ENCODE data around the gene TMEM43.
"Not testable (repeated sequence)": the region's sequence is repeated elsewhere in the genome, so short reads cannot be mapped to it uniquely, and the experiment has no call there.

The TMEM43 gene

GRCh38 chr3:14124615-14125192, at the start of gene TMEM43, which contains the start of gene CHCHD4:
Gene TMEM43 (plus strand): TSS chr3:14125052. CDS start chr3:14125194, 142 bp downstream.
Gene CHCHD4 (minus strand): TSS chr3:14124870. CDS start chr3:14124676, 194 bp downstream.
- peak; percentile 95 to 98 for DNase-seq (ENCODE audit: low read depth in 2 of 2)

GRCh38 chr3:14075233-14075632, 49.6 kb upstream of the TMEM43 start:
- DNase-seq (ENCODE audit: low read depth in 2 of 2): not testable (repeated sequence)

- no peak for DNase-seq (ENCODE audit: low read depth in 2 of 2)
Observed at GRCh38 chr3:14077310-14077709, 47.5 kb upstream of the TMEM43 start.

DNA sequence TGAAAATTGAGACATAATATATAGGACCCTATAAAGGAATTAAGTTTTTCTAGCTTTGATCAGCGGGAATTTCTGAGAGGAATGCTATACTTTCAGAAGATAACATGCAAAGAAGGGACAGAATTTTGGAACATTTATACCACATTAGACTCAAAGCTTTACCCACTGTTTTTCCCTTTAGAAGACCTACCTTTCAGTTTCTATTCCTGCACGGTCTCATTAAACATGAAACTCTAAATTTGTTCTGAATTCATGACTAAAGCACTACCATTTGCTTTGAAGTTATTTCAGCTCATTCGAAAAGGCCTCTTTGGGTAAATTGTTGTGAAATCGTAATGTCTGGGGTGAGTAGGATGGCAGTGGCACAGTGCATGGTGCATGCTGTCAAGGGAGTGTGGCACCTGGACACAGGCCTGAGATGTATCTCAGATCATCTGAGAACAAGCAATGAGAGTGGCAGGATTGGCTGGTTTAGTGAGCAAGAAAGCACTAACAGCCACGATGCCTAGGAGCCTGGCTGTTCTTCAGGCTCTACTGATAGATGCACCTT, 42.7 kb upstream of the TMEM43 start:
- DNase-seq (ENCODE audit: low read depth in 2 of 2): no peak

GRCh38 chr3:14087461-14087860, 37.4 kb upstream of the TMEM43 start:
- not testable (repeated sequence) for DNase-seq (ENCODE audit: low read depth in 2 of 2)

DNA sequence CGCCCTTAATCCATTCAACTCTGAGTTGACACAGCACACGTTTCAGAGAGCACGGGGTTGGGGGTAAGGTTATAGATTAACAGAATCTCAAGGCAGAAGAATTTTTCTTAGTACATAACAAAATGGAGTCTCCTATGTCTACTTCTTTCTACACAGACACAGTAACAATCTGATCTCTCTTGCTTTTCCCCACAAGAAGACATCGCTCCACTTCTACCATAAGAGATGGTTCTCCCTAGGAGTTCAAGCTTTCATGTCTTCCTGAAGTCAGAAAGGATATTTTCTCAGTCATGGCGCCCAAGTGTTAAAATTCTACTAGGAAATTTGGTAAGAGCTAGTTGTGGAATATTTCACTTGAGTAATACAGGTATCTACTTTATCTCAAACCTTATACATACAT, 32.9 kb upstream of the TMEM43 start:
- DNase-seq (ENCODE audit: low read depth in 2 of 2): not testable (repeated sequence)

- no peak for DNase-seq (ENCODE audit: low read depth in 2 of 2)
Observed at GRCh38 chr3:14092464-14092863, 32.4 kb upstream of the TMEM43 start.

DNA sequence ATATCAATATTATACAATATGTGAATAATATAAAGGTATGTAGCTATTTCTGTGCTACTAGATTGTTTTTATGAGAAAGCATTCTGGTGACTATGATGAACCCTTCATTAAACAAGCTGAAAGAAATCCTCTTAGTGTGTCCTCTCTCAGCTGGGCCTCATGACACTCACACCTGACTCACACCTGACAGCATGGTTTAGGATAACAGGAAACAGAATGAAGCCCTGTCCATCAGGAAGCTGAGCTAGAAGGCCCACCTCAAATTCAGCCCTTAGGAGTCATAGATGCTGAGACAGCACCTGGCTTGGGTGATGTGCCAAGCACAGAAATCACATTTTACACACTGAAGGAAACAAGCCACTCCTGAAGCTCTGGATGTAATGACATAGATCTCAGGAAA, 31.0 kb upstream of the TMEM43 start:
- no peak for DNase-seq (ENCODE audit: low read depth in 2 of 2)

- DNase-seq (ENCODE audit: low read depth in 2 of 2): no peak
Observed at GRCh38 chr3:14096742-14097141, 28.1 kb upstream of the TMEM43 start.

GRCh38 chr3:14097616-14098391, 27.0 kb upstream of the TMEM43 start:
- DNase-seq (ENCODE audit: low read depth in 2 of 2): no peak

GRCh38 chr3:14109821-14110220, 15.0 kb upstream of the TMEM43 start:
- DNase-seq (ENCODE audit: low read depth in 2 of 2): not testable (repeated sequence)

DNA sequence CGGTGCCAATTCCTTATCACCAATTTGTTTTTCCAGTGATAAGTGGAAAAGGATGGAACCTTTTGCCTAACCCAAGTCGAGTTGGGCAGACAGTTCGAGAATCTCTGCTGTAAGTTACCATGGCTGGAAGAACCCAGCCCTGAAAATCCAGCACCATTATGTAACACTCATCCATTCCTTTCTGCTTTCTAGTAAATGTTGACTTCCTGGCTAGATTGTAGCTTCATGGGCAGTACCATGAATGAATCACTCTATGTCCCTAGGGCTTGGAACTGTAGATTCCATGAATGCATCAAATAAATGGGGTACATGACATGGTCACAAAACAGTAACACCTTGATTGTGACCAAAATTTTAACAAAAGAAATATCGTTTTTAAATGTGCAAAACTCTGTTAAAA, 14.2 kb upstream of the TMEM43 start:
- DNase-seq (ENCODE audit: low read depth in 2 of 2): no peak

- DNase-seq (ENCODE audit: low read depth in 2 of 2): no peak
Observed at GRCh38 chr3:14113965-14114635, 10.8 kb upstream of the TMEM43 start.

DNA sequence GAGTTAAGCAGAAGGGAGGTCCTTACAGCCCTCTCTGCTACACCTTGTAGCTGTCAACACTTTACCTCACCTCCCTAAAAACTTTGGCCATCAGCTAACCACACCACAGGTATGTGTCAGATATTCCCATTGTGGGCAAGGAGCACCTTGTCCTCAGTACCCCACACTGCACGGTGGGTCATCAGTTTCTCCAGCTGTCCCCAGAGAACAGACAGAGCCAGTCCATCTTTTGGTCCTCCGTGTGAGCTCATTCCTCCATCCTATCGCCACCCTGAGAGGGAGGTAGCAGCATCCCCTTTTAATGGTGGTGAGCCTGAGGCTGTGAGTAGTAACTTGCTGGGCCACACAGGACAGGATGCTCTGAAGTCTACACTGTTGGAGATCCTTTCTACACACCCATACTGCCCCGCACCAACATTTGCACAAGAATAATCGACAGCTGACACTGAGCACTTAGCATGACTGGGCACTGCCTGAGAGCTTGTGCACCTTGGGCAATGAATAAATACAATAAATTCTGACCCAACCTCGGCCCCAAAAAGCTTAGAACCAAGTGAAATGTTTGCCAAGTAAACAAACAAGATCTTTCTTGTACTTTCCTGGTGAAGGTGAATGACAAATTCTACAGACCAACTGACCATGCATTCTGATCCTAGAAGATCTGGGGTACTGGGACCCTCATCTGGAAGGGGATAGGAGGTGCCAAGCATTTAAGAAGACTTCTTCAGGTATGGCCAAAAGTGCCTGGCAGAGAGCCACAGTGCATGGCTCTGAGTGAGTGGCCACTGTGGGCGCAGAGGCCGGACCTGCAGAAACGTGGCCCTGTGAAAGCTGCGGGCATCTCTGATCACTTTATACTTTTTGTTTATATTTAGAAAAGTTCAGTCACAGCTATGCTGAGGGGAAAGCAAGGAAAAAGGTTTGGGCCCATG, 7.1 kb upstream of the TMEM43 start:
- DNase-seq (ENCODE audit: low read depth in 2 of 2): no peak

GRCh38 chr3:14118400-14119381, 6.2 kb upstream of the TMEM43 start:
- DNase-seq (ENCODE audit: low read depth in 2 of 2): no peak

- no peak for DNase-seq (ENCODE audit: low read depth in 2 of 2)
Observed at GRCh38 chr3:14119651-14120050, 5.2 kb upstream of the TMEM43 start.

GRCh38 chr3:14120111-14120920, 4.5 kb upstream of the TMEM43 start:
- no peak for DNase-seq (ENCODE audit: low read depth in 2 of 2)

- DNase-seq (ENCODE audit: low read depth in 2 of 2): not testable (repeated sequence)
Observed at GRCh38 chr3:14120921-14121448, 3.9 kb upstream of the TMEM43 start.

GRCh38 chr3:14121859-14122258, 3.0 kb upstream of the TMEM43 start:
- no peak for DNase-seq (ENCODE audit: low read depth in 2 of 2)
